ENCODE data around the gene SRGAP2C.
"Not testable (repeated sequence)": the region's sequence is repeated elsewhere in the genome, so short reads cannot be mapped to it uniquely, and the experiment has no call there.

GRCh38 chr1:121165296-121165695 lies 19.5 kb upstream of the SRGAP2C start:
- TF ChIP-seq CTCF (IDR thresholded peaks at IDR 0.05); ZFX (IDR thresholded peaks at IDR 0.05; ENCODE audit: borderline replicate concordance): not testable (repeated sequence)
